ENCODE data around the gene MYO1F. TPM values are rescaled to one million over a fixed set of nuclear protein-coding genes. Genes with fewer than 3 reads are reported as not detected.
"Not testable (repeated sequence)": the region's sequence is repeated elsewhere in the genome, so short reads cannot be mapped to it uniquely, and the experiment has no call there.

MYO1F gene
- total RNA-seq, 2 experiments from 2014 or later = 306 to 332 TPM

DNA sequence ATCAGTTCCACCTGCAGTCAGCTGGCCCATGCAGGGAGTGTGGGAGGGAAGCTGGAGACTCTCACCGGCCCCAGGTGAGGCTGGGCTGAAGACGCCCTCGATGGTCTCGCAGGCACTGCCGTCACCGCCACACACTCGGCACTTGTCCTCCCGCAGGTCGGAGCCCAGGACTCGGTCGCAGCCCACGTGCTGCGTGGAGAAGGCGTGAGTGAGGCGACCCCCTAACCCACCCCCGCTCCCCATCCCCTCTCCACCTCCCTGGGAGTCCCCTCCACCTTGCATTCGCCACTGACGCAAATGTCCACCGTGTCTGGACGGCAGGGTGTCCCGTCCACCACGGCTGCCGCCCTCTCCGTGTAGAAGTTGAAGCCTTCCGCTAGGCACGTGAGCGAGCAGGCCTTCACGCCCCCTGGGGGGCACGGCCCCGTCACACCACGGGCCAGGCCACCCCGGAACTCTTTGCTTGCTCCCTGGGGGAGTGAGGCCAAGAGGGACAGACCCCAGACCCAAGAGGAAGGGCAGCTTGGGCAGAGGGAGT is 12.0 kb upstream of the MYO1F start:
- POLR2A ChIA-PET = no interaction called here

DNA sequence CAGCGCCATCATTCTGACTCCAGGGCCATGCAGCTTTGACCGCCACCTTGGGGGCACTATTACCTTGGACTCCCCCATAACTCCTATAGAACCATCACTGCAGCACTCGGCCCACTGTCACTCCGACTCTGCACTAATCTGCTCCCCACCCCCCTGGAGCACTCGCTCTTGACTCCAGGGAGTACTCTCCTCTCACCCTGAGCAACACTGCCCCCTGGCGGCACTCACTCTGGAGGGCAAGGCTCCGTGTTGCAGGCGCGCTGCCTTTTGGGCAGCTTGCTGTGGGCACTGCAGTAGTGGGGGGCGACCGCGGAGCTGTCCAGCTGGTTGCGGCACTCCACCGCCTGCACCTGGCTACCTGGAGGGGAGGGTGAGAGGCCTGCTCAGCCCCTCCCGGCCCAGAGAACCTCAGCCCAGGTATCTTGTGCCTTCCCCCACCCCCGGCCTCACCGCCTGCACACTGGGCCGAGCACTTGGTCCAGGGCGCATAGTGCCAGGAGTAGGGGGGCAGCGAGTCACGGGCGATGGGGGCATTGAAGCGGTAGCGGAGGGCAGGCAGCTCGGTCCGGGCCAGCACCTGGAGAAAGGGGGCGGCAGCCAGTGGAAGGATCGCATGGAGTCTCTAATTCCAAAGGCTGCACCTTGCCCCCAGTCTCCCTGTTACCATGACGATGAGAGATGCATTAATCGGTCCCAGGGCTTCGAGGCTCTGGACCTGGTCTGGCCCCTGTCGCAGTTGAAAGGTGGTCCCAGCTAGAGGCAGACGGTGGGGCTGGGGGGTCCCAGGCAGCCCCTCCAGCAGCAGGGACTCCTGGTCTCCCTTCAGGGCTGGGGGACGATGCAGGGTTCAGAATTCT is 8.9 kb upstream of the MYO1F start:
- H3K4me3 Mint-ChIP-seq = no peak overlapping the region
- peaks cover under 1% of the 10 kb centered on the region for H3K27me3 Mint-ChIP-seq
- DNase-seq = peak; percentile 67
- no peaks in the 10 kb centered on the region for H3K9me3 Mint-ChIP-seq
- H3K36me3 Mint-ChIP-seq = no peaks in the 10 kb centered on the region
- peaks cover under 1% of the 10 kb centered on the region for H3K4me1 Mint-ChIP-seq
- POLR2A ChIA-PET = interaction anchor here (0.7 to 1.1 kb wide), 2 partner anchors 9 to 48 kb away, joined by 3 read pairs; partner anchors contain the start of gene MYO1F
- no peak overlapping the region for H3K27ac Mint-ChIP-seq
- ATAC-seq (ENCODE audit: low read depth) = peak; percentile 49

More for the DNA sequence above, 12.0 kb upstream of the MYO1F start:
- no peak for ATAC-seq (ENCODE audit: low read depth)
- no peak overlapping the region for H3K4me3 Mint-ChIP-seq
- H3K27ac Mint-ChIP-seq = no peak overlapping the region
- H3K9me3 Mint-ChIP-seq = peaks cover 8% of the 10 kb centered on the region
- peaks cover 9% of the 10 kb centered on the region for H3K4me1 Mint-ChIP-seq
- H3K36me3 Mint-ChIP-seq = peaks cover 7% of the 10 kb centered on the region
- peaks cover 9% of the 10 kb centered on the region for H3K27me3 Mint-ChIP-seq
- no peak for DNase-seq

DNA sequence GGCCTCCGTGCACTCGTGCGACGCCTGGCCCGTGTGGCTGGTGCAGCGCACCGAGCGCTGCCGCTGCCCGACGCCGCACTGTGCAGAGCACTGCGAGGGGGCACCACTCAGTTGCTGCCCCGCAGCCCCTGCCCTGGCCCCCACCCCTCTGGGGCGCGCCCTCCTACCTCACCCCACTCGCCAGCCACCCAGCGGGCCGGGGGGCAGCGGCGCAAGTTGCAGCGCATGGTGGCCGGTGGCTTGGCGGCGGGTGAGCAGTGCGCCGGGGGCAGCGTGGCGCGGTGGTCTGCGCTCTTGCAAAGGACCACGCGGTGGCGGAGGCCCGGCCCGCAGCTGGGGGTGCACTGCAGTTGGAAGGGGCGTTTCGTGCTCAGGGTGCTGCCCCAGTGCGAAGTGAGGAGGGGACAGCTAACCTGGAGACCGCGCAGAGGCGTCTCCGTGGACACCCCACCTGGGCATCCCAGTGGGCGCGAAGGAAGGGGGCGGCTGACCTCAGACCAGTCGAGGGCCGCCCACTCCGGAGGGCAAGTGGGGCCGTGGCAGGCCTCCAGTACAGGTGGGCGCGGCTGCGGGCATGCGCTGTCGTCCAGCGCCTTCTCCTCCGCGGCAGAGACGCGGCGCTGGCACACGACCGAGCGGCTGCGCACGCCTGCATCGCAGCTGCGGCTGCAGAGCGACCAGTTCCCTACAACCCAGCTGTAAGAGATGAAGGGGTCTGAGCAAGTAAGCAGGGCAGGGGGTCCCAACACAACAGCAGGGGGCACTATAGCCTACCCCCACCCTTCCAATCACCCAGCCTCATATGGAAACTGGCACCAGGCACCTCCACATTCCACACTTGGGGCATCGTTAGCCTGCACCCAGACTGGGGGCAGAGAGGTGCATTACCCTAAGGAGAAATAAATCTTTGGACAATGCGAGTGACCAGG is 8.0 kb upstream of the MYO1F start:
- ATAC-seq (ENCODE audit: low read depth) = no peak
- Mint-ChIP-seq H3K27me3 (no peaks in the 10 kb centered on the region), H3K9me3 (no peaks in the 10 kb centered on the region), H3K4me3 (no peak overlapping the region), H3K36me3 (no peaks in the 10 kb centered on the region), H3K27ac (no peak overlapping the region), H3K4me1 (peaks cover 1% of the 10 kb centered on the region)
- DNase-seq = no peak
- POLR2A ChIA-PET = no interaction called here

DNA sequence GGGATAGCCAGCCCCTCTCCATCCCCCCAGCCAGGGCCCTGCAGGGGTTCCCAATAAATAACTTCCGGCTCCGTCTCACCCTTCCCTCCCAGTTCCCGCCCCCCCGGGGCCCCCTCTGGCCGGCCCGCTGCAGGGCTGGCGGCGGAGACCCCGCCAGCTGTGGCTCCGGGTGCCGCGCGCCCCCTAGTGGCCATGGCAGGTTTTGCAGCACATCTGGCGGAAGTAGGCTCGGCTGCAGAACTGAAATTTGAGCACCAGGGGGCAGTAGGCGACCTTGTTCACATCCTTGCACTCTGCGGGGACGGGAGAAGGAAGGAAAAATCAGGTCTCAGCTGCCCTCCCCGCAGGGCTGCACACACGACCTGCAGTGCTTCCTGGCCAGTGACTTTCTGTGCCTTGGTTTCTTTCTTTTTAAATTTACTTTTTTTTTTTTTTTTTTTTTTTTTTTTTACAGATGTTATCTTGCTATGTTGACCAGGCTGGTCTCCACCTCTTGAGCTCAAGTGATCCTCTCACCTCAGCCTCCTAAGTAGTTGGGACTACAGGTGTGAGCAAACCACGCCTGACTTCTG is 3.6 kb upstream of the MYO1F start:
- Mint-ChIP-seq H3K27ac (no peak overlapping the region), H3K4me3 (no peak overlapping the region), H3K9me3 (no peaks in the 10 kb centered on the region), H3K4me1 (peaks cover 13% of the 10 kb centered on the region), H3K27me3 (peaks cover 2% of the 10 kb centered on the region), H3K36me3 (peaks cover 6% of the 10 kb centered on the region)
- POLR2A ChIA-PET = interaction anchor here (0.6 to 8.4 kb wide), 14 partner anchors 10 to 351 kb away, joined by 3 to 107 read pairs (median 4); partner anchors contain the start of gene ZNF414
- DNase-seq (peak; percentile 92), ATAC-seq (ENCODE audit: low read depth) (peak; percentile 48)

DNA sequence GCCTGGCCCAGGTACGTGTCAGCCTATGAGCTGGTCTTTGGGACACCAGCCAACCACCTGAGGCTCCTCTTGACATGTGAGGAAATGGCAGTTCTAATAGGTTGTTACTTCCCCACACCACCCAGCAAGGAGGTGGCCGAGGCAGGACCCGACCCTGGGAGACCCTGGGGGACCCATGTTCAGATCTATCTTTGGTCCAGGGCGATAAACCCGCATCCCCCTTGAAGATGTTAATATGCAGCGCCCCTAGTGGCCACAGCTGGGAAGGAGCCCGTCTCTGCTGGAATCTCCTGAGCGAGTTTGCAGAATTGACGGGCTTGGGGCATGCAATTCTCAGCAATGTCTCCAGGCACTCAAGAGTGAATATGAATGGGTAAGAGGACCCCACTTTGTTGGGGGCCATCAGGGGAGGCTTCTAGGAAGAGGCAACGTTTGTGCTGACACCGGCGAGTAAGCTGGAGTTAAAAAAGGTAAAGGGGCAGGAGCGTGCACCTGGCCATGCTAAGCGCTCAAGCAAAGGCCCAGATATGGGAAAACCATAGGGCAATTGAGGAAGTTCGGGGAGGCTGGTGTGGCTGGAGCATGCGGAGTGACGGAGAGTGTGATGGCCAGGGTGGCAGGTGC is 1.5 kb upstream of the MYO1F start:
- peaks cover 2% of the 10 kb centered on the region for H3K27me3 Mint-ChIP-seq
- DNase-seq (peak; percentile 83), ATAC-seq (ENCODE audit: low read depth) (peak; percentile 24)
- peak overlapping the region; percentile 56 for H3K4me3 Mint-ChIP-seq
- peaks cover 30% of the 10 kb centered on the region for H3K4me1 Mint-ChIP-seq
- H3K9me3 Mint-ChIP-seq = no peaks in the 10 kb centered on the region
- peaks cover 25% of the 10 kb centered on the region for H3K36me3 Mint-ChIP-seq
- POLR2A ChIA-PET = interaction anchor here (0.6 to 8.4 kb wide), 5 partner anchors 10 to 226 kb away, joined by 3 to 107 read pairs (median 6); partner anchors contain the start of gene ZNF414
- peak overlapping the region; percentile 43 for H3K27ac Mint-ChIP-seq

DNA sequence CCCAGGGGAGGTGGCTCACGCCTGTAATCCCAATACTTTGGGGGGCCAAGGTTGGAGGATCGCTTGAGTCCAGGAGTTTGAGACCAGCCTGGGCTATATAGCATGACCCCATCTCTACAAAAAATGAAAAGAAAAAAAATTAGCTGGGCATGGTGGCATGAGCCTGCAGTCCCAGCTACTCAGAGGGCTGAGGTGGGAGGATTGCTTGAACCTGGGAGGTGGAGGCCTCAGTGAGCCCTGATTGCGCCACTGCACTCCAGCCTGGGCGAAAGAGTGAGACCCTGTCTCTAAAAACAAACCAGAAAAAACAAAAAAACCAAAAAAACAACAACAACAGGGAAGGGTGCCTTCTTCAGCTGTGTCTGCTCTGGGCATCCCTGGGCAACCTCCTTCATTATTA is 499 bp upstream of the MYO1F start:
- H3K9me3 Mint-ChIP-seq = no peaks in the 10 kb centered on the region
- POLR2A ChIA-PET = interaction anchor here (1.0 to 8.4 kb wide), 7 partner anchors 9 to 188 kb away, joined by 3 to 107 read pairs (median 6); partner anchors contain the start of genes PRAM1, RAB11B and ZNF414
- H3K4me1 Mint-ChIP-seq = peaks cover 38% of the 10 kb centered on the region
- ATAC-seq (ENCODE audit: low read depth) (no peak), DNase-seq (no peak)
- H3K27me3 Mint-ChIP-seq = peaks cover 2% of the 10 kb centered on the region
- H3K36me3 Mint-ChIP-seq = peaks cover 34% of the 10 kb centered on the region
- H3K4me3 Mint-ChIP-seq = peak overlapping the region; percentile 99
- peak overlapping the region; percentile 94 for H3K27ac Mint-ChIP-seq

DNA sequence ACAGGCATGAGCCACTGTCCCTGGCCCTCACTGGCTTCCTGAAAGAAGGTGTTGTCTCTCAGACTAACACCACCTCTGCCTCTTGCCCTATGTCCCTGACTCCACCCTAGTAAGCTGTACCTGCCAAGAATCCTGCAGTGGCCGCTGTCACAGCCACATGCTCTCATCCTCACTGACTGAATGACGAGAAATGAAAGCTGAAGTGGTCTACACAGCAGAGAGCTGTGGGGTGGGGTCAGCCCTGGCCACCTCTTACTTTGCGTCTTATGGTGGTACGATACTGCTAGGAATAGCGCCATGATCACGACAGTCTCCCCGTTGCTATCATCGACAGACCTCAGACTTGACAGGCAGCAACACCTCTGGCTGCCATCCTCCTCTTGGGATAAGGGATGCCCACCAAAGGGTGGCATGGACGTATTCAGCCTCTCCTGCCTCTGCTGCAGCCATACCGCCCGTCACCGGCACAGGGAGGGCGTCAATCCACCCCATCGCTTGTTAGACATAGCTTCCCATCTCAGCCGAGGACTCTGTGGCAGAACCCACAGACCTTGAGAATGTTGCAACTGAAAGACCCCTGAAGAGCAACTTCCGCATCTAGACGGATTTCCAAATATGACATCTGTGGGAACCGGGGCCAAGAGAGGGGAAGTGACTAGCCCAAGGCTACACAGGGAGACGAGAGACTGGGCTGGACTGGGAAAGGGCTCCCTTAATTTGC is 809 bp downstream of the MYO1F start:
- Mint-ChIP-seq H3K27ac (peak overlapping the region; percentile 94), H3K36me3 (peaks cover 41% of the 10 kb centered on the region), H3K9me3 (no peaks in the 10 kb centered on the region), H3K4me3 (peak overlapping the region; percentile 99), H3K4me1 (peaks cover 46% of the 10 kb centered on the region), H3K27me3 (peaks cover 2% of the 10 kb centered on the region)
- ATAC-seq (ENCODE audit: low read depth) (peak; percentile 29), DNase-seq (peak; percentile 50)
- POLR2A ChIA-PET = interaction anchor here (0.6 to 8.4 kb wide), 8 partner anchors 10 to 186 kb away, joined by 3 to 107 read pairs (median 4); partner anchors contain the start of genes PRAM1, RAB11B and ZNF414

DNA sequence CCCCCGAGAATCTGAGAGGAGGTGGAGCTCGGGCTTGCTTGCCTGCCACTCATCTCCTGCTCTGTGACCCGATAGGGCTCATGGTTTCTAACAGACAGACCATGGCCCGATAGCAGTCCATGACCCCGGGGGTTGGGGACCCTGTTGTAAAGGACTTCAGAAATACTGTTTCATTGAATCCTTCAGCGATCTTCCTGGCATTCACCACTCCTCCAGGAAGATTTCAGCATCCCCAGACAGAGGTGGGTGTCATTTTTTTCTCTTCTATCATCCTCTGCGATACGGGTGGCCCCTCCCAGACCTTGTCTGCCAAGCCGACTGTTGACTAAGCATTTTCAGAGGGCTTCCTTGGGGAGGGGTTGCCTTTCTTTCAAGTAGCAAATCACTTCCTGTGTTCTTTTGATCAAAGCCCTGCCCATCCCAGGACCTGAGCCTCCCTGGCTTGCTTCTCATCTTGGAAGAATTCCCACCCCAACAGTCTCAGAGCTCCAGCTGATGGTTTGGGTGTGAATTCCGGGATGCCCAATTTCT is 1.7 kb downstream of the MYO1F start:
- Mint-ChIP-seq H3K36me3 (peaks cover 45% of the 10 kb centered on the region), H3K4me1 (peaks cover 53% of the 10 kb centered on the region), H3K27ac (peak overlapping the region; percentile 94), H3K27me3 (peaks cover 2% of the 10 kb centered on the region), H3K9me3 (no peaks in the 10 kb centered on the region), H3K4me3 (peak overlapping the region; percentile 99)
- POLR2A ChIA-PET = interaction anchor here (8.4 kb wide), 1 partner anchor 60 kb away, joined by 107 read pairs; the partner anchor contains the start of gene ZNF414
- DNase-seq (peak; percentile 40), ATAC-seq (ENCODE audit: low read depth) (peak; percentile 32)

DNA sequence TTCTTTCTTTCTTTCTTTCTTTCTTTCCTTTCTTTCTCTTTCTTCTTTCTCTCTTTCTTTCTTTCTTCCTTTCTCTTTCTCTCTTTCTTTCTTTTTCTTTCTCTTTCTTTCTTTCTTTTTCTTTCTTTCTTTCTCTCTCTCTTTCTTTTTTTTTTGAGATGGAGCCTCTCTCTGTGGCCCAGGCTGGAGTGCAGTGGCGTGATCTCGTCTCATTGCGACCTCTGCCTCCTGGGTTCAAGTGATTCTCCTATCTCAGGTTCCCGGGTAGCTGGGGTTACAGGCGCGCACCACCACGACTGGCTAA is 2.7 kb downstream of the MYO1F start:
- not testable (repeated sequence) for ATAC-seq (ENCODE audit: low read depth); H3K27me3 Mint-ChIP-seq; DNase-seq; H3K9me3 Mint-ChIP-seq
- Mint-ChIP-seq H3K36me3 (peaks cover 45% of the 10 kb centered on the region), H3K27ac (peak overlapping the region; percentile 30), H3K4me3 (peak overlapping the region; percentile 99), H3K4me1 (peaks cover 62% of the 10 kb centered on the region)
- POLR2A ChIA-PET = interaction anchor here (0.7 to 8.4 kb wide), 3 partner anchors 59 to 90 kb away, joined by 3 to 107 read pairs (median 4); partner anchors contain the start of gene ZNF414

DNA sequence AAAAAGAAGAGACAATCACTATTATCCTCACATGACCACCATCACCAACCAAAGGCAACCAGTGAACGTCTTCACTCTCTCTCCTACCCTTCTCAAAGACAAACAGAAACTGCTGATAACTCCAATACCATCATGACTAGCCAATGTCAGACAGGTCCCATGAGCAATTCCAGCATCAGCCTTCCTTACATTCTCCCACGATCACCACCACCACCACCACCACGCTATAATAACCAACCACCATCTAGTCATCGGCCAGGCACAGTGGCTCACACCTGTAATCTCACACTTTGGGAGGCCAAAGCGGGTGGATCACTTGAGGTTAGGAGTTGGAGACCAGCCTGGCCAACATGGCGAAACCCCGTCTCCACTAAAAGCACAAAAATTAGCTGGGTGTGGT is 3.9 kb downstream of the MYO1F start:
- H3K36me3 Mint-ChIP-seq = peaks cover 49% of the 10 kb centered on the region
- peaks cover 66% of the 10 kb centered on the region for H3K4me1 Mint-ChIP-seq
- DNase-seq (no peak), ATAC-seq (ENCODE audit: low read depth) (no peak)
- H3K27me3 Mint-ChIP-seq = no peaks in the 10 kb centered on the region
- H3K4me3 Mint-ChIP-seq = peak overlapping the region; percentile 99
- H3K27ac Mint-ChIP-seq = peak overlapping the region; percentile 73
- H3K9me3 Mint-ChIP-seq = no peaks in the 10 kb centered on the region
- POLR2A ChIA-PET = no interaction called here

DNA sequence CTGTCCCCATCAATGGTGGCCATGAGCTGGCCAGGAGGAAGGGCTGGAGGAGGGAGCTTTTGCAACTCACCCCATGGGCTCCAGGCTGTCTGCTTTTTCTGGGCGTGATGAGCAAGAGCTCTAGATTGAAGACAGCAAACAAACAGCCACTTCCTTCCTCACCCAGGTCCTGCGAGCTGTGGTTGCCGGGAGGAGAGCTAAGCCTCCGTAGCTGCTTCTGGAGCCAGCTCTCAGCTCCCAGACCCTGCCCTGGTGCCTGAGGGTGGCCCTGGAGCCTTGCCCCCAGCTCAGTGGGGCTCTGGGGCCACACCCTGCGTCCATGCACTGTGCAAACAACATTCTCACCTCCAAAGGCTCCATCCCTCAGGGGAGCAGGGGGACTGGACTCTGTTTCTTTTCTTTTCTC is 6.2 kb downstream of the MYO1F start:
- H3K27ac Mint-ChIP-seq = peak overlapping the region; percentile 97
- peaks cover 69% of the 10 kb centered on the region for H3K4me1 Mint-ChIP-seq
- peaks cover 48% of the 10 kb centered on the region for H3K36me3 Mint-ChIP-seq
- no peaks in the 10 kb centered on the region for H3K9me3 Mint-ChIP-seq
- H3K27me3 Mint-ChIP-seq = no peaks in the 10 kb centered on the region
- peak; percentile 68 for DNase-seq
- H3K4me3 Mint-ChIP-seq = peak overlapping the region; percentile 83
- ATAC-seq (ENCODE audit: low read depth) = peak; percentile 61
- POLR2A ChIA-PET = interaction anchor here (0.5 to 3.0 kb wide), 11 partner anchors 9 to 180 kb away, joined by 3 to 60 read pairs (median 5); partner anchors contain the start of genes HNRNPM and ZNF414
